ENCODE data around the gene PPP1R2. TPM values are rescaled to one million over a fixed set of nuclear protein-coding genes. Genes with fewer than 3 reads are reported as not detected.

Gene PPP1R2
- polyA plus RNA-seq, 1 of the 3 experiments (the other 2 are of a cell fraction) = 8.1 TPM

- POLR2A ChIA-PET = no interaction called here
- H4K20me1 ChIP-seq (ENCODE audit: insufficient read depth) = no peaks in the 10 kb centered on the region
These were observed 5.9 kb upstream of the PPP1R2 start for GRCh38 chr3:195548987-195549386.

More at GRCh38 chr3:195548987-195549386, 5.9 kb upstream of the PPP1R2 start:
- no peak for DNase-seq
- no peak overlapping the region for H3K9ac ChIP-seq
- peaks cover 15% of the 10 kb centered on the region for H3F3A ChIP-seq (replicated peaks; ENCODE audit: insufficient read depth)
- no peak overlapping the region for H2AFZ ChIP-seq (ENCODE audit: low read depth)
- CTCF ChIA-PET = interaction anchor here (0.8 to 2.0 kb wide), 4 partner anchors 9 to 311 kb away, joined by 3 to 6 read pairs (median 4); partner anchors contain the start of gene XXYLT1
- H3K79me2 ChIP-seq (ENCODE audit: insufficient read depth) = no peaks in the 10 kb centered on the region
- WGBS (ENCODE audit: low lambda C conversion rate) = 47% methylated on average over 2 of the region's 2 CpGs
- H3K9me3 ChIP-seq = no peaks in the 10 kb centered on the region
- H3K36me3 ChIP-seq (replicated peaks in 1 of 2; ENCODE audit: control insufficient read depth in 1 of 2, insufficient read depth in 2 of 2, low read length in 1 of 2) = no peaks in the 10 kb centered on the region
- TF ChIP-seq TEAD4 (IDR thresholded peaks at IDR 0.05; ENCODE audit: borderline replicate concordance, insufficient read depth) = no peak
- TF ChIP-seq JUND (IDR thresholded peaks at IDR 0.05) = no peak
- no peak for TF ChIP-seq USF2 (IDR thresholded peaks at IDR 0.05; ENCODE audit: borderline replicate concordance, low read depth, low read length)
- no peak for TF ChIP-seq SIN3A (IDR thresholded peaks at IDR 0.05; ENCODE audit: borderline replicate concordance, low read depth, low read length)
- no peak for TF ChIP-seq ELF1 (IDR thresholded peaks at IDR 0.05)
- TF ChIP-seq RAD21 (IDR thresholded peaks at IDR 0.05; ENCODE audit: low read length) = no peak
- no peak for TF ChIP-seq TCF12 (IDR thresholded peaks at IDR 0.05)
- no peak for TF ChIP-seq NRF1 (IDR thresholded peaks at IDR 0.05; ENCODE audit: low read depth, low read length)
- TF ChIP-seq SMC3 (IDR thresholded peaks at IDR 0.05; ENCODE audit: low read depth, low read length) = no peak
- TF ChIP-seq MAX (IDR thresholded peaks at IDR 0.05; ENCODE audit: low read depth) = no peak
- no peak for TF ChIP-seq MXI1 (IDR thresholded peaks at IDR 0.05; ENCODE audit: low read depth, low read length)
- TF ChIP-seq RCOR1 (IDR thresholded peaks at IDR 0.05; ENCODE audit: low read length) = no peak
- TF ChIP-seq FOXJ3 (CRISPR knock-in tag; IDR thresholded peaks at IDR 0.05) = no peak
- no peak for TF ChIP-seq CTCF (IDR thresholded peaks at IDR 0.05)
- no peak for TF ChIP-seq MEF2A (IDR thresholded peaks at IDR 0.05; ENCODE audit: borderline replicate concordance, low read depth)
- TF ChIP-seq USF1 (IDR thresholded peaks at IDR 0.05; ENCODE audit: borderline replicate concordance, low read depth) = no peak
- no peak for TF ChIP-seq POLR2AphosphoS5 (IDR thresholded peaks at IDR 0.05; ENCODE audit: low read depth, low read length)
- no peak overlapping the region for H3K4me2 ChIP-seq
- no peak overlapping the region for H3K27ac ChIP-seq (ENCODE audit: low read depth in 2 of 2, low read length in 1 of 2)
- peaks cover 12 to 15% of the 10 kb centered on the region in 2 experiments; a peak in 3 of 4 replicates for H3K4me1 ChIP-seq (ENCODE audit: control insufficient read depth in 1 of 2, insufficient read depth in 2 of 2, low read depth in 1 of 2, low read length in 1 of 2)
- no peak overlapping the region for H3K4me3 ChIP-seq (ENCODE audit: low read depth in 2 of 2, low read length in 1 of 2)
- 0 out of 2 replicates have a peak, but pooled peaks cover 4% of the 10 kb centered on the region for H3K27me3 ChIP-seq (ENCODE audit: insufficient read depth)
- no peaks in the 10 kb centered on the region for H3K9me2 ChIP-seq

All from SK-N-SH (cell line).